Activated CD4-positive, CD25-positive, alpha-beta regulatory T cell treated with anti-CD3 and anti-CD28 coated beads, Interleukin-2, amount 50 U/mL, for 24 hours (primary cell): ENCODE data around the gene GALNTL6.
A peak's percentile ranks its signal among the peaks of the same experiment; 100 is the strongest.
"Not testable (repeated sequence)": the region's sequence is repeated elsewhere in the genome, so short reads cannot be mapped to it uniquely, and the experiment has no call there.

Experiments used
- ATAC-seq, 2 donors: fragments of 150-1000 bp; cut with Tn5 transposase; one replicate each; pipeline ENCODE4 v1.10.0; 2021; ENCODE audit warnings: mild to moderate bottlenecking in 1 of 2, moderate library complexity in 1 of 2

Gene GALNTL6

DNA sequence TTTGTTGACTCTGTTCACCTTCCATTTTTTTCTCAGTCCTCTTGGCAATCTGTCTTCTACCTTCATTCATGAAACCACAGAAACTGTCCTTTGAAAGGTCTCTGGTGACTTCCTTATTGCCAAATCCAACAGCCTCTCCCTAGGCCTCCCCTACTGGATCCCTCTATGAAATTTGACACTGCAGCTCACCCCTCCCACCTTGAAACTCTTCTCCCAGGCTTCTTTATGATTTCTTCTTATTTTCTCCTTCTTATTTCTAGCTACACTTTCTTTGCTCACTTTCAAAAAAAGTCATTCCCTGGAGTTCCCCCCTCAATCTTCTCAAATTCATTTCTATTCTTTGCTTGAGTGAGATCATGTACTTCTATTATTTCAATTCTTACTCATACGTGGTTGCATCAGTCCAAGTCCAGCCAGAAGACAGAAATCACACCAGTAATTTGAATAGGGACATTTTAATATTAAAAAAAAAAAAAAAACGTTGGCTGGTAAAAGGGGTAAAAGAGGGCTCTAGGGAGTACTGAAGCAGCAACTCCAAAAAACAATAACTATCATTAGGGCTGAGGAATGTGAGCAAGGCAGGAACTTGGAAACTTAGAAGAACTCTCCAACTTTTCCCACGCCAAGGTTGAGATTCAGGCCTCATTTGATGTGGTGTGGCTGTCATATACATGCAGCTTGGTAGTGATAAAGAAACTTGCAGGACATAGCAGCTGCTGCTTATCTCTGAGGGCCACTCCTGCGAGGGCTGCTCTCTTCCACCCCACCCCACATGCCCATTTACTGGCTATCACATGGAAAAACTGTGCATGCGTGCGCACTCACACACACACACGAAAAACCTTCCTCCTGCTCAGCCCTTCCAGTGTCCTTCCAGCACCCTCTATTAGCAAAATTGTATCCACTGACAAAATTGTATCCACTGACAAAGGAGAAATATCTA lies 1185.6 kb downstream of the GALNTL6 start:
- no peak for ATAC-seq

DNA sequence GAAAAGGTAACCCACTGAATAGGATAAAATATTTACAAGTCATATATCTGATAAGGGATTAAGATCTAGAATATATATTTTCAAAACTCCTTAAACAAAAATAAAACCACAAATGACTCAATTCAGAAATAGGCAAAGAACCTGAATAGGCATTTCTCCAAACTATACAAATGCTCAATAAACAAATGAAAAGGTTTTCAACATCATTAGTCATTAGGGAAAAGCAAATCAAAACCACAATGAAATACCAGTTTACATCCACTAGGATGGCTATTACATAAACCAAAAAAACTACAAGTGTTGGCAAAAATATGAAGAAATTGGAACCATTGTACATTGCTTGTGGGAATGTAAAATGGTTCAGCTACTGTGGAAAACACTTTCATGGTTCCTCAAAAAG lies 1188.4 kb downstream of the GALNTL6 start:
- ATAC-seq = no peak

DNA sequence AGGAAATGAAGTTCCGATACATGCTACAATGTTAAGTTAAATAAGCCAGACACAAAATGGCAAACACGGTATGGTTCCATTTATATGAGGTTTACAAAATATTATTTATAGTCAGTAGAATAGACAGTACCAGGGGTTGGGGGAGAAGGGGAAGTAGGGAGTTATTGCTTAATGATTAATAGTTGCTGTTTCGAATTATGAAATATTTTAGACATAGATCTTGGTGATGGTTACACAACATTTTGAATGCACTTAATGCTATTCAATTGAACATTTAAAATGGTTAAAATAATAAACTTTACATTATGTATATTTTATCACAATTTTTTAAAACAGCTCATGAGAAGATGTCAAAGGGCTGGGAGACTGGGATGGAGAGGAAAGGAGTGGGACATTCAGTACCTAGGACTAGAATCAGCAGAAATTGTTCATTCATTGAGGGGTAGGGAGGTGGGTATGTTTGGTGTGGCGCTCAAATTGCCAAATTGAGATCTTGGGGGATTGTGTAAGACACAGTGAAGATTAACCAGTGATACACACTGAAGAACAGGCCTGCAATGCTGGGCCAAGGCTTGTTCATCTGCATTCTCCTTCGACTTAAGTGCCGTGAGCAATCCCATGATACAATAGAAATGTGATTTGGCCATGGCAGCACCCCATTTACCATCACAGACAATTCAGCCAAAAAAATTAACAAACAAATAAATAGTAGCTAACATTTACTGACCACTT lies 1189.8 kb downstream of the GALNTL6 start:
- ATAC-seq = no peak

DNA sequence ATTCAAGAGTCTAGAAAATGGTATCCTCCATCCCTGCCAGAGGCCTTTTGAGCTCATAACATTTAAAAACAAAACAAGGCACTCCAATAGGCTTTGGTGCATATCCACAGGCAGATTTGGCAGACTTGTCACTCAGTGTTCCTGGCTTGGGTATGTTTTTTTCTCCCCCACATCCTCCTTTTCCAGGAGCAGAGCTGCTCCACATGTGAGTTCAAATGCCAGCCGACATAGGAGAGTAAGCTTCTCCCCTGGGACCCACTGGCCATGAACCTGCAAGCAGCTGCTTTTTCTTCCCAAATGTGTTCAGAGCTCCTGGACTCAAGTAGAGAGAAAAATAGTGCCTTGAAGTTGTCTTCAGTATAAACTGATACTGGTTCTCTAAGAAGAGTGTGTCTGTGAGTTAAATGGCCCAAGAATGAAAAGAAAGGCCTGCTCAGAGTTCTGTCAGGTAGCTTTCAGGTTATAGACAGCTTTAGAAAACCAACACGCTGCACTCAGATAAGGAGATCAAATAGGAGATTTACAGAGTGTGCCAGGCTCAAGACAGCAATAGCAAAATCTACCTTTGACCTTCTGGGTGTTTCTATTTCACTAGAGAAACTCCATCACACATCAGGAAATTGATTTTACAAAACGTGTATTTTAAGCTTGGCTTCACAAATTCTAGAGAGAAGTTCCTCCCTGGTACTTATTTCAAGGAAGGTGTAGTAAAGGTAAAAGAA lies 1192.9 kb downstream of the GALNTL6 start:
- no peak for ATAC-seq

DNA sequence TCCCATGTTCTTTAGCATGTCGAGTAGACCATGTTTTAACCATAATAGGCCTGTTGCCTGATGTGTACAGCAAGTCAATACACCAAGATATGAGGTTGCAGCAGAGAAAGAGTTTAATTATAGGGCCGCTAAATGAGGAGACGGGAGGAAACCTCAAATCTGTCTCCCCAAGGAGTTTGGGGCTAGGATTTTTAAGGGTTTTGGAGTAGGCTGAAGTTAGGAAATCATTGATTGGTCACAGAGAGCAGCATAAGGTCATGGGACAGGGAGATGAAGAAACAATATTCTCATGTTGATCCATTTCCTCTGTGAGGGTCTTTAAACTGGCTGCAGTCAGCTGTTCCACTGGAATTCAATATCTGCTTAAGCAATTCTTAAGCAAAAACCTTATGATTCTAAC lies 1195.2 kb downstream of the GALNTL6 start:
- ATAC-seq = no peak

DNA sequence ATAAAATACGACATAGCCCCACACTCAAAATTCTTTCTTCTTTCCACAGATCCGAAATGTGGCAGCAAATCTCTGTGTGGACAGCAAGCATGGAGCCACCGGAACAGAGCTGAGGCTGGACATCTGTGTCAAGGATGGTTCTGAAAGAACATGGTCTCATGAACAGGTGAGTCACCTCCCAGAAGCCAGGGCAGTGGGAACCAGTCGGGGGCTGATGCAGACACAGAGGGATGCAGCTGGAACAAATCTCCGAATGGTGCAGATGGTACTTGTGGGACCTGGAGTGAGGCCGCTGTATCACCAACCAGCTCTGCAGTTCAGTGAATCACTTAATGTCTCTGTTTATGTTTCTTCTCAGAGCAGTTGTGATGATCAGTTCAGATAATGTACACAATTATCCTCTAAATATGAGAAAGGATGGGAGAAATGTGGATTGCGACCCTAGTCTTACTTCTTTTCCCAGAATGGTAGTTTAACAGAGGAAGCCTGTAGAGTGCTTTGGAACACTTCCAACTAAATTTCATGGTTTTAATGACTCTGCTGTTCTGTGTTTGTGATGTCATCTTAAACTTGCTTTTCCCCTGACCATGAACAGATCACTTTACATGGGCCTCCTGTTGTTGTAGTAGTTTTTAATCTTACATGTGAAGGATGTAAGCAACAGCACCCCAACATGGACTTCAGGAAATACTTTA lies 1196.1 kb downstream of the GALNTL6 start:
- no peak for ATAC-seq

DNA sequence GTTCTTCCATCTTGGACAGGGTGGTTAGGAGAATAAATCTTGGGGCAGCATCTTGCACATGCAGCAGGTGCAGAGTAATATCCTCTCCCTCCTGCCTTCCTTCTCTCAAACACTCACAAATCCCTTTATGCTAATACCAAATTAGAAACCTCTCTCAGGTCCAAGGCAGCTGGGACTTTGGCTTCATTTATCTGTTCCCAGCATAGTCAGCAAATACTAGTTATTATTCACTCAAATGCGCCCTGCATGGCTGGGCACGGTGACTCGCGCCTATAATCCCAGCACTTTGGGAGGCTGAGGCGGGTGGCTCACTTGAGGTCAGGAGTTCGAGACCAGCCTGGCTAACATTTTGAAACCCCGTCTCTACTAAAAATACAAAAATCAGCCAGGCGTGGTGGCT lies 1199.4 kb downstream of the GALNTL6 start:
- ATAC-seq = no peak

DNA sequence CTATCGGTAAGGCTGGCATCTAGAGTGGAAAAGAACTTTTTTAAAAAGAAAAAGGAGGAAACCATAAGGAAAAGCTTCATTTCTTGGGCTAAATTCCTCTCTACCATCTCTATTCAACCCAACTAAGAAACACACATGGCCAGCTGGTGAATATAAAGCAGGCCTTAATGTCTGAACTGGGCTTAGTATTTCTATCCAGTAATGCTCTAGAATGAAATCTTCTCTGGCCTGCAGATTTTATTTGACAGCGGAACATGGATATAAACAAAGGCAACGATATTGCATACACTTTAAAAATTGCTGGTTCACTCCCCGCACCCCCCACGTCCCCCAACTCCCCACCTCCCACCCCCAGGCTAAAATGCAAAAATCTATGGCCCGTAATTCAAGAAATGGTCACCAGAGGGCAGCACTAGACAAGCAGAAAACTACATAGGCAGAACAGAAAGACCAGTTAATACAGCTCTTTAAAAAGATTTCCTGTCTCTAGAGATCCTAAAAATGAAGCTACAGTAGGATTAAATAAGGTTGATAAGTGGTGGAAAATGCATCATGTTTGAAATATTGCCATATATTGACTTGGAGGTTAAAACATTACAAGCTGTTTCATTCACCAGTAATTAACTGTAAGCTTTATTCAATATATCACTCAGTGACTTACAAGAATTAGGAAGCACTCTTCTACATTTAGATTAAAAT lies 1200.2 kb downstream of the GALNTL6 start:
- ATAC-seq = no peak

DNA sequence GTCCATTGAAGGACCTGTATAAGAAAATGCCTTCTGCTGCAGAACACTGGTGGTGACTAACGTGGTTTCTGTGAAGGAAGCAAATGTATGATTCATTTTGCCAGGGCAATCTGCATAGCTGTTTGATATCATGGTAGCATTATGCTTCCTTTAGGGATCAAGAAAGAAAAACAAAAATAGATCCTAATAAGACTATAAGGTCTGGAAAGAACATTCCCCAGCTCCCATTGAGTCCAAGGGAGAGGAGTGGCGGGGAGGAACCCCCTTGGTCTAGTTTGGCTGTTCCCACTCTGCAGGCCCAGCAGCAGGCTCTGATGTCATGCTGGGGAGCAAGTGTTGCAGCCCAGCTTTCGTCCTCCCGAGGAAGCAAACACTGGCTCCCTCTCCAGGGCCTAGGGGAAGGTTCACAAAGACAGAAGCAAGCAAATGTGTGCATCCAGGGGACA lies 1200.9 kb downstream of the GALNTL6 start:
- no peak for ATAC-seq

DNA sequence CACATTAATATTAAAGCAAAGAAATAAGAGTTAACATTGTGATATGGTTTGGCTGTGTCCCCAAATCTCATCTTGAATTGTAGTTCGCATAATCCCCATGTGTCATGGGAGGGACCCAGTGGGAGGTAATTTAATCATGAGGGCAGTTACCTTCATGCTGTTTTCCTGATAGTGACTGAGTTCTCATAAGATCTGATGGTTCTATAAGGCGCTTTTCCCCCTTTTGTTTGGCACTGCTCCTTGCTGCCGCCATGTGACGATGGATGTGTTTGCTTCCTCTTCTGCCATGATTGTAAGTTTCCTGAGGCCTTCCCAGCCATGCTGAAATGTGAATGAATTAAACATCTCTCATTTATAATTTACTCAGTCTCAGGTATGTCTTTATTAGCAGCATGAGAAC lies 1201.6 kb downstream of the GALNTL6 start:
- no peak for ATAC-seq

DNA sequence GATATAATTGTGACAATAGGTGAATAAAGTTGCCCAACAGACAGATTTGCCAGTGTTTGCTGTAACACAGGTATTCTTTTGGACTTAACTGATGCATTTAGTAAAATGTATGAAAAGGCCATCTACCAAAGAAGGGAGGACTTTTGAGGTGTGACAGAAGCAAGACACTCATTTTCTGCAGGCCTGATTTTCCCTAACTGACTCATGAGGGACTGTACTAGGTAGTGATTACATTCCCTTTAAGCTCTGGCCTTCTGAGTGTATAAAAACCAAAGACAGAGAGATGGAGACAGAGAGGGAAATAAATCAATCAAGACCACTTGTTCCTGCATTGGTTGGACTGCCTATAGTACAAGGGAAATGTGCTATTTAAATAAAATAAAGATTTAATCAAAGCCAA lies 1204.6 kb downstream of the GALNTL6 start:
- ATAC-seq = no peak

DNA sequence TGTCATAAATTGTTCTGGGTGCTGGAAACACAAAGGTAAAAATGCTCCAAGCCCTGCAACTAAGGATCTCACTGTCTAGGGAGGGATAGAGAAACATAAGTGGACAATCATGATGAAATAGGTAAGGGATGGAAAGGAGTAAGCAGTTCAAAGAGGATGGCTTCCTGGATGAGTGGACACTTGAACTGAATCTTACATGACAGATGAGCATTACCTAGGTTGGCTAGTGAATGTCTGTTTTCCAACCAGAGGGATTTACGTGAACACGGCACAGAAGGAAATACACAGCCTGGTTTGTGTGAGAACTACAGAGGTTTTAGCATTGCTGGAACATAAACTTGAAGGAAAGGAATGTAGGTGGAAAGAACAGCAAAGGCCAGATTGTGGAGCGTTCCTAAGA lies 1205.2 kb downstream of the GALNTL6 start:
- ATAC-seq = no peak

DNA sequence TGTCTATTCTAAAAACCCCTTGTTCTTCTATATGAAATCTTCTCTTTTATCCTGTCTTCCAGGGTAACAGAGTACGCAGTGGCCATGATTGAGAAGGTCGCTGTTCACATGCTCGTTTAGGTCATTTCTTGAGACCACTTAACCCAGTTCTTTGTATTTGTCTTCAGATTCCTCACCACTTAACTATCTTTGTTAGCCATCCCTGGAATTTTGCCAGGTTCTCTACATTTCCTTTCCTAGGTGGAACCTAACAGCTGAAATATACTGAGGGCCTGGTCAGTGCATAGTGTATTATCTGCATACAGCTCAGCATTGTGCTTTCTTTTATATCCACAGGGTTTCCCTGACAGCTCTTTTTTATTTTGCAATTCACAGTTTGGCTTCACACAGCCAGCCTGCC lies 1206.5 kb downstream of the GALNTL6 start:
- ATAC-seq = no peak

DNA sequence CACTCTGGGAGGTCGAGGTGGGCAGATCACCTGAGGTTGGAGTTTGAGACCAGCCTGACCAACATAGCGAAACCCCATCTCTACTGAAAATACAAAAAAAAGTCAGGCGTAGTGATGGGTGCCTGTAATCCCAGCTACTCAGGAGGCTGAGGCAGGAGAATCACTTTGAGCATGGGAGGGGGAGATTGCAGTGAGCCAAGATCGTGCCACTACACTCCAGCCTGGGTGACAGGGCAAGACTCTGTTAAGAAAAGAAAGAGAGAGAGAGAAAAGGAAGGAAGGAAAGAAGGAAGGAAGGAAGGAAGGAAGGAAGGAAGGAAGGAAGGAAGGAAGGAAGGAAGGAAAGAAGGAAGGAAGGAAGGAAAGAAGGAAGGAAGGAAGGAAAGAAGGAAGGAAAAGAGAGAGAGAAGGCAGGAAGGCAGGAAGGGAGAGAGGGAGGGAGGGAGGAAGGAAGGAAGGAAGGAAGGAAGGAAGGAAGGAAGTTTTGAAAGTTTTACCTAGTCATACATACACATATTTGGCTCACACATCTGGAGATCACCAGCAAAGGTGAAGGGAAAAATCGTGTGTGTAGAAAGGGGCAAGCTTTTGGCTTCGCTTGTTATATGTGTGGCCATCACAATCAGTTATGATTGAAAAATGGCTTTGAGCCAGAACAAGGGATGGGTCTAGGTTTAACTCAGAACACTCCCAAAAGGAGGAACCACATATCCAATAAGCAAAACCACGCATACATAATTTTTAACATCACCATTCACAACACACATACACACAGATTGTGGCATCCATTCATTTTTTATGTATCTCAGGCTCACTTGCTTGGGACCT lies 1208.8 kb downstream of the GALNTL6 start:
- ATAC-seq = not testable (repeated sequence)

DNA sequence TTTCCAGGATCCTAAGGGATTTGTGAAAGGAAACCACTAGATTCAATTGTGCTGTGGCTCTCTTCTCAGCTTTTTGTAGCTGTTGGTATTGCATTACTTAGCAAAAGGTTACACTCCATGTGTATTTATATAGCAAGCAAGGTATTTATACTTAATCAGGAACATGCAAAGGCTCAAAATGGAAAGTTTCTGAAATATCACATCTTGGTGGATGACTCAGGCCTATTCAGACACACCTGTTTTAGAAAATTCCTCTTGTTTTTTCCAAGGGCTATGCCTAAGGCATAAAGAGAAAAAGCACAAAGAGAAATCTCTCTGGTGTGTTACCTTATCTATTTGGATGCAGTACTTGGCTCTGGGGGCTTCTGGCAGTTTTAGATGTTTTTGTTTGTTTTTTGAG lies 1211.0 kb downstream of the GALNTL6 start:
- ATAC-seq = no peak

DNA sequence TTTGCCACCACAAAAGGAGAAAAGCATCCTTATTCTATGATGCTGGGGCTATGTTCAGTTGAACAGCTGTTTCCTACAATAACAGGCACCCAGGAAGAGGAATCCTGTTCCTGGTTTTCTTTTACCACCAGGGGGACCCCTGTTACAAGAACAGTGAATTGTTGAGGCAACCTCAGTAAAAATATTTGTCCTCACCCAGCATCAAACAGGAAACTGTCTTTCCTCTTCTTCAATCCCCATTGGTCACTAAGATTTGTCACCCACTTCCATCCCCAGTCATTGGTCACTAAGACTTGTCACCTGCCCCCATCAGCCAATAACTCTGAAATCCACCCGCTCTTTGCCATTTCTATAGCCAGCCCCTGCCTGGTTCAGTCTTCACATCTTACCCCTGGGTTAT lies 1211.9 kb downstream of the GALNTL6 start:
- ATAC-seq = peak in 1 of 2 donors; percentile 13

DNA sequence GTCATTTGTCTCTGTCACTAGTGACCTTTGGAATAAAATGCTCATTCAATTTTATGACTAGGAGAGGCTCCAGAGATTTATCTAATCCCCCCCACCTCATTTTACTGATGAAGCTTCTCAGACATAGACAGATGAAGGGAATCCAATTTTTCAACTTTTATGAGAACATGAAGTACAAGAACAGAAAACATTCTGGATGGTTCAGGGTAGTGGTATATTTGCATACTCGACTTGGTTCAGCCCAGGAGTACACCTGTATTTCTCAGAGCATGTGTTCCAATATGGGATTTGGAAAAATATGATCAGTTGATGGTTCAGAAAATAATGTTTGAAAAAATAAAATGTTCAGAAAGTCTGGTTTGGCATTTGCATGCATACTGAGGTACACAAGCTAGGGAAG lies 1224.0 kb downstream of the GALNTL6 start:
- ATAC-seq = no peak

DNA sequence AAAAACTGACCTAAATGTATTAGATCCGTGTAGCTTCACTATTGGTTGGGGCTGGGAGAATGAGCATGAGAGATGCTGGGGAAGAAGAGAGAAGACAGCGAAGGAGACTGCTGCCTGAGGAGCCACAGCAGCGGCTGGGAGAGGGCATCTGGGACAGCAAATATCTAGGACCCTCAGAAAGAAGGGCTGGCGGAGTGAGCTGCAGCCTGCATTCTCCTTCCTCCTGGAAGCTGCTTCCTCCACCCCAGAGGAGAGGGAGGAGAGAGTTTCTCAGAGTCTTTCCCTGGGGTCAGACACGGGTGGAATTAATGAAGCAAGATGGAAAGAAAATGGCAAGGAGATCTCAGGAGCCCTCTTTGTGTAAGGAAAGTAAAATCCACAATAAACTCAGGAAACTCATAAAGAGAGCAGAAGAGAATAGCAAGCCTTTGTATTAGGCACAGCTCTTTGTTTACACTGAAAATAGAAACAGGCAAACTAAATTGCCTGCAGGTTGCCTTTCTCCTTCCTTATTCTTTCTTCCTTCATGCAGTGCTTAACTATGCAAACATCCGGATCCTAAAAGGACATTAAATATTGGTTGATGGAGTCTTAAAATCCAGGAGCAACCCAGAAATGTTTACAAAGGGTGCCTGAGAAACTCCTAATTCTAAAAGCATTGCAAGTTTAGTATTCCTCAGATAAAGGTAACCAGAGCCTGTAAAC lies 1225.1 kb downstream of the GALNTL6 start:
- no peak for ATAC-seq

DNA sequence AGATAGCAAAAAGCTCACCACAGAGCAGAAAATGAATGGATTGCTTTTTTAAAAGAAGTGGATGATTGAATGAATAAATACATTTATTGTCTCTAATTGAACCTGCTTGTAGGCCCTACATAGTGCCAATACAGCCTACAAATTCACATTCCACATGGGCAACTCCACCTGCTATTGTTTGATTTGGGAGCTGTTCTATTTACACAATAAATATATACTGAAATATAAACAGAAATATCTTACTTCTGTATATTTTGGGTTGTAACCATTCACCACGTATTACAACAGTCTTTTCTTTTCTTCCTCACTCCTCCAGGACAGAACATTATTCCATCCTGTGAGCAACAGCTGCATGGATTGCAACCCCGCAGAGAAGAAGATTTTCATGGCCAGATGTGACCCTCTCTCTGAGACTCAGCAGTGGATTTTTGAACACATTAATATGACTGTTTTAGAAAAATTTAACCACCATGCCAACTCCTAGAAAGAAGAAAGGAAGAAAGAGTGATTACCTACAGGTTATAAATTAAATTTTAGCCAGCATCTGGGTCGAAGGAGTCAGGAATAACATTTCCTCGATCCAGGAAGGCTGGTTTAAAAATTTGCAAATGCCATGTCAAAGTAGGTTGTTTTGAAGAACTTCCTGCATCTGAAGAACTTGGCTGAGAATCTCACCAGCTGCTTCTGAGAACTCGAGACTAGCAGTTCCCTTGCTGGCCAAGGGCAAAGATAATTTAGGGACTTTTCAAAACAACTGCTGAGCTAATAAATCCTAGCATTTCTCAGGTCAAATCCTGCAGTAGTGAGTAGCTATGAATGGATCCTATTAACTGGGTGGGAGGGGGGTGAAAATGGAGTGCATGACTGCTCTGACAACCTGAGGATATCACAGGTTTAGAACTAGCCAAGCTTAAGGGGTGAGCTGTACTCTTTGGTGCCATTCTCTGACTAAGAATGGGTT lies 1226.7 kb downstream of the GALNTL6 start:
- no peak for ATAC-seq
